ENCODE results near the gene NGRN. TPM values are rescaled to one million over a fixed set of nuclear protein-coding genes. Genes with fewer than 3 reads are reported as not detected.
"Not testable (repeated sequence)": the region's sequence is repeated elsewhere in the genome, so short reads cannot be mapped to it uniquely, and the experiment has no call there.

Gene NGRN
- total RNA-seq, 1 donor from 2014 or later: 156 TPM

GRCh38 chr15:90300541-90300940, 35.1 kb downstream of the NGRN start:
- Mint-ChIP-seq H3K4me1 (ENCODE audit: low read depth, unreplicated experiment) (no peaks in the 10 kb centered on the region), H3K4me3 (ENCODE audit: unreplicated experiment) (no peak overlapping the region), H3K36me3 (ENCODE audit: unreplicated experiment) (no peaks in the 10 kb centered on the region), H3K27me3 (ENCODE audit: unreplicated experiment) (peaks cover 3% of the 10 kb centered on the region), H3K9me3 (ENCODE audit: unreplicated experiment) (peaks cover under 1% of the 10 kb centered on the region), H3K27ac (ENCODE audit: unreplicated experiment) (no peak overlapping the region)
- no peak for DNase-seq
- TF ChIP-seq, protein P1, sequence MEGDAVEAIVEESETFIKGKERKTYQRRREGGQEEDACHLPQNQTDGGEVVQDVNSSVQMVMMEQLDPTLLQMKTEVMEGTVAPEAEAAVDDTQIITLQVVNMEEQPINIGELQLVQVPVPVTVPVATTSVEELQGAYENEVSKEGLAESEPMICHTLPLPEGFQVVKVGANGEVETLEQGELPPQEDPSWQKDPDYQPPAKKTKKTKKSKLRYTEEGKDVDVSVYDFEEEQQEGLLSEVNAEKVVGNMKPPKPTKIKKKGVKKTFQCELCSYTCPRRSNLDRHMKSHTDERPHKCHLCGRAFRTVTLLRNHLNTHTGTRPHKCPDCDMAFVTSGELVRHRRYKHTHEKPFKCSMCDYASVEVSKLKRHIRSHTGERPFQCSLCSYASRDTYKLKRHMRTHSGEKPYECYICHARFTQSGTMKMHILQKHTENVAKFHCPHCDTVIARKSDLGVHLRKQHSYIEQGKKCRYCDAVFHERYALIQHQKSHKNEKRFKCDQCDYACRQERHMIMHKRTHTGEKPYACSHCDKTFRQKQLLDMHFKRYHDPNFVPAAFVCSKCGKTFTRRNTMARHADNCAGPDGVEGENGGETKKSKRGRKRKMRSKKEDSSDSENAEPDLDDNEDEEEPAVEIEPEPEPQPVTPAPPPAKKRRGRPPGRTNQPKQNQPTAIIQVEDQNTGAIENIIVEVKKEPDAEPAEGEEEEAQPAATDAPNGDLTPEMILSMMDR (IDR thresholded peaks at IDR 0.05; ENCODE audit: partially characterized antibody, unreplicated experiment): no peak

DNA sequence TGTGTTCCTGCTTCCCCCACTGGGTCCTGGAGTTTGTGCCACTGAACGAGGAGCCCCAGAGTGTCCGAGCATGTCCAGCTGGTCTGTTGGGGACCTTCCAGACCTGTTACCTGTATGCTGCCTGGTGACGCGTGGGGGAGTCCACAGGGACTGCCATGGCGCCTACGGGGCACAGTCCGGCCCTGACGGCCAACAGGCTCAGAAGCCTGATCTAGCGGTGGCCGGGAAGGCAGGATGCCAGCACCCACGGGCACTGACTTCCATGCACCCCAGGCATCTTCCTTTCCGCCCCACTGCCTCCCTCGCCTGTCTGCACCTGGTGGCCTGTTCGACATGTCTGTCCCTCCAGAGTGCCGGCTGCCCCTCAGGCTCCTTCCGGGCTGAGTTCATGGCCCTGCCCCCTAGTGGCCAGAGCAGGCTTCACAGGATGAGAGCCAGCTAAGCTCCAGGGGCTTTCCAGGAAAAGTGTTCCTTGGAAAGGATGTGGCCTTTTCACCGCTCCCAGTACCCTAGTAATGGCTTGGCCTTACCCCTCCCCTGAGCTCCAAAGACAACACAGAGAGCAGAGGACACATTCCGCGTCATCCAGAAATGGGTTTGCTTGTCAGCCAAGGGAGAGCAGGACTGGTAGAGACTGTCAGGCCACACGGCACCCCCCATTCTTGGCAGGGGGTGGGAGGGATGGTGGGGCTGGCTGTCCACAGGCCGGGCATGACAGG, 35.7 kb downstream of the NGRN start:
- peak; percentile 86 for DNase-seq
- Mint-ChIP-seq H3K27me3 (ENCODE audit: unreplicated experiment) (peaks cover 2% of the 10 kb centered on the region), H3K36me3 (ENCODE audit: unreplicated experiment) (no peaks in the 10 kb centered on the region), H3K4me3 (ENCODE audit: unreplicated experiment) (no peak overlapping the region), H3K4me1 (ENCODE audit: low read depth, unreplicated experiment) (no peaks in the 10 kb centered on the region), H3K27ac (ENCODE audit: unreplicated experiment) (no peak overlapping the region), H3K9me3 (ENCODE audit: unreplicated experiment) (no peaks in the 10 kb centered on the region)
- TF ChIP-seq, protein P1 (IDR thresholded peaks at IDR 0.05; ENCODE audit: partially characterized antibody, unreplicated experiment): peak; percentile 91

DNA sequence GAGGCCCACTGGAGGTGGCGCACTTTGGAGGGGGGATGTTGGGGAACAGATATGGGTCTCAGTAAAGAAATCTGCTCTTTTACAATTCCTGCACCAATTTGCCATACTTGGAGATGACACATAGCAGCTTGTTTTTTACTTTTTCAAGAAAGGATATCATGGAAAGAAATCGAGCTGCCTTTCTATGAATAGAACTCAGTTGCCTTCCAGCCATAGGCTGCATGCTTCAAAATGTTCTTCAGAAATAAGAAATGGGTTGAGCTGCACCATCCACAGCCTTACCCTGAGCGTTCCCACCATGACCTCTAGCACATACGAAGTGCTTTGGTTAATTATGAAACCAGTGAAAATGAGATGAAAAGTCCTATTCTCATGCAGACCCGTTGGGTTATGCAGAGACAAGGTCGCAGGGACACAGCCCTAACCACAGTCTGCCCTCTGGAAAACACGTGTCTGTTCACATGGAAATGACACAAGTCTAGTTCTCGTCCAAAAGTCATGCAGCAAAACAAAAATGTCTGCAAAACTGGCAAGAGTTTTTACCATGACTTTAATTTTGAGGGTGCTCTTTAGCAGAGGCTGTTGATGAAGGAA, 36.3 kb downstream of the NGRN start:
- H3K4me3 Mint-ChIP-seq (ENCODE audit: unreplicated experiment): no peak overlapping the region
- H3K27ac Mint-ChIP-seq (ENCODE audit: unreplicated experiment): no peak overlapping the region
- H3K27me3 Mint-ChIP-seq (ENCODE audit: unreplicated experiment): no peaks in the 10 kb centered on the region
- TF ChIP-seq, protein P1 (IDR thresholded peaks at IDR 0.05; ENCODE audit: partially characterized antibody, unreplicated experiment): no peak
- H3K36me3 Mint-ChIP-seq (ENCODE audit: unreplicated experiment): no peaks in the 10 kb centered on the region
- no peak for DNase-seq
- no peaks in the 10 kb centered on the region for H3K9me3 Mint-ChIP-seq (ENCODE audit: unreplicated experiment)
- H3K4me1 Mint-ChIP-seq (ENCODE audit: low read depth, unreplicated experiment): peaks cover 2% of the 10 kb centered on the region

DNA sequence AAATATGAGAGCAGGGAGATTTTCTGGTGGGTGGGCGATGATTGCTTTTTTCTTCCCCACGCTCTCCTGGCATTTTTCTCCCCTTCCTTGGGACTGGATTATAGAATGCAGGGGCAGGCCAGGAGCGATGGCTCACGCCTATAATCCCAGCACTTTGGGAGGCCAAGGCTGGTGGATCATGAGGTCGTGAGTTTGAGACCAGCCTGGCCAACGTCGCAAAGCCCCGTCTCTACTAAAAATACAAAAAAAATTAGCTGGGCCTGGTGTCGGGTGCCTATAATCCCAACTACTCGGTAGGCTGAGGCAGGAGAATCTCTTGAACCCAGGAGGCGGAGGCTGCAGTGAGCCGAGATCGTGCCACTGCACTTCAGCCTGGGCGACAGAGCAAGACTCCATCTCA, 39.9 kb downstream of the NGRN start:
- H3K27me3 Mint-ChIP-seq (ENCODE audit: unreplicated experiment); H3K9me3 Mint-ChIP-seq (ENCODE audit: unreplicated experiment); H3K4me1 Mint-ChIP-seq (ENCODE audit: low read depth, unreplicated experiment); H3K27ac Mint-ChIP-seq (ENCODE audit: unreplicated experiment); DNase-seq; H3K4me3 Mint-ChIP-seq (ENCODE audit: unreplicated experiment); H3K36me3 Mint-ChIP-seq (ENCODE audit: unreplicated experiment): not testable (repeated sequence)

DNA sequence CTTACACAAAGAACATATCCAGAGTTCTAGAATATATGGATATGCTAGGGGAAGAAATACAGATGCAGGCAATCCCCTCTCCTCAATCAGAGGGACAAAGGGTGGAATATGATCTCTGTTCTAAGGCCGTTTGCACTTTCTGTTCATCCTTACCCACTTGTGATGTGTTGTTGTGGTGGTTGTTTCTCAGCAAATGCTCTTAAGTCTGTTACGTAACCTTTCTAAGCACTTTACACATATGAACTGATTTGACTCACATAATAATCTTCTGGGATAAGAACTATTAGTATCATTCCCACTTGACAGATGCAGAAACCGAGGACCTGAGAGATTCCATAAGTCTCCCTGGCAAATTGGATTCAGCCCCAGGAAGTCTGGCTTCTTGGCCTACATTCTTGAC, 40.5 kb downstream of the NGRN start:
- no peaks in the 10 kb centered on the region for H3K36me3 Mint-ChIP-seq (ENCODE audit: unreplicated experiment)
- H3K27me3 Mint-ChIP-seq (ENCODE audit: unreplicated experiment): no peaks in the 10 kb centered on the region

More for the DNA sequence above, 40.5 kb downstream of the NGRN start:
- Mint-ChIP-seq H3K4me3 (ENCODE audit: unreplicated experiment) (no peak overlapping the region), H3K4me1 (ENCODE audit: low read depth, unreplicated experiment) (peaks cover 8% of the 10 kb centered on the region), H3K27ac (ENCODE audit: unreplicated experiment) (no peak overlapping the region), H3K9me3 (ENCODE audit: unreplicated experiment) (no peaks in the 10 kb centered on the region)
- TF ChIP-seq, protein P1 (IDR thresholded peaks at IDR 0.05; ENCODE audit: partially characterized antibody, unreplicated experiment): no peak
- no peak for DNase-seq

All from glutamatergic neuron (in vitro differentiated cells).